IPS-11a (cell line): ENCODE data around the gene LARGE1.

ENCODE experiments used
- H3K4me3 ChIP-seq: one replicate; pipeline ENCODE4 v1.5.1; 2013; ENCODE audit warnings: low read depth, low read length, control low read depth

The LARGE1 gene

DNA sequence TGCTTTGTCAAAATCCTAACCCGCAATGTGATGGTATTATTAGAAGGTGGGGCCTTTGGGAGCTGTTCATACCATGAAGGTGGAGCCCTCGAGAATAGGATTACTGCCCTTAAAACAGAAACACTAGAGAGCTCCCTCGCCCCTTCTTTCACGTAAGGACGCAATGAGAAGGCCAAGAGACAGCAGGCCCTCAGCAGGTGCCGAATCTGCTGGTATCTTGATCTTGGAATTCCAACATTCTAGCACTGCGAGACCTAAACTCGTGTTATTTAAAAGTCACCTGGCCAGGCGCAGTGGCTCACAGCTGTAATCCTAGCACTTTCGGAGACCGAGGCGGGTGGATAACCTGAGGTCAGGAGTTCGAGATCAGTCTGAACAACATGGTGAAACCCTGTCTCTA, 33.1 kb downstream of the LARGE1 start:
- H3K4me3 ChIP-seq, result no peak overlapping the region

DNA sequence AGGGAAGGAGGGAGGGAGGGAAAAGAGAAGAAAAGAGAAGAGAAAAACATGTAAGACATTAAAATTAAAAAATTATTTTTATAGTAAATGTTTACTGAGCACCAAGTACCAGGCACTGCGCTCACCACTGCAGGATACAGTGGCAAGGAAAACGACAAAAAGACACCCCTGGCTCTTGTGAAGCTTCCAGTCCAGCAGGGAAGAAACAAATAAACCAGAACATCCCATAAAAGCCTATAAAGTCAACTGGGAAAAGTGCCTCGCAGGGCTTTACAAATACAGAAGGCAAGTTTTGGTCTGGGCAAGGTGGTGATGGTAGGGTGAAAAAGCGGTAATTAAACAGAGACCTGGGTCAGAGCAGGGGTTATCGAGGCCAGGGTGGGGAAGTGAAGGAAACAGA, 33.6 kb downstream of the LARGE1 start:
- no peak overlapping the region for H3K4me3 ChIP-seq

DNA sequence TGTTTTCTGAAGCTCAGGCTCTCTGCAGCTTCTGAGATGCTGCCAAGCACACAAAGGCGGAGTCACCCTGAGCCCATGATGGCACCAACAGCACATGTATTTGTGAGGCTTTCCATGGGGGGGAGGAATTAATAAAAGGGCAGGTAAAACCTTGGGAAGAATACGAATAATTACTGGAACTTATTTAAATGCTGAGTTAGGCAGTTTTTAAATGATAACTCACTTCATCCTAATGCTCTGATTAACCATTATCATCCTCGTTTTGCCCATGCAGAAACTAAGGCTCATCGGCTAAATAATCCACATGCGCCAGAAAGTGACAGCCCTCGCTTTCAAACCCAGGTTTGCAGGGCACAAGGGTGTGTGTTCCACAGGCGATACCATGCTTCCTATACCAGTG, 35.4 kb downstream of the LARGE1 start:
- no peak overlapping the region for H3K4me3 ChIP-seq

DNA sequence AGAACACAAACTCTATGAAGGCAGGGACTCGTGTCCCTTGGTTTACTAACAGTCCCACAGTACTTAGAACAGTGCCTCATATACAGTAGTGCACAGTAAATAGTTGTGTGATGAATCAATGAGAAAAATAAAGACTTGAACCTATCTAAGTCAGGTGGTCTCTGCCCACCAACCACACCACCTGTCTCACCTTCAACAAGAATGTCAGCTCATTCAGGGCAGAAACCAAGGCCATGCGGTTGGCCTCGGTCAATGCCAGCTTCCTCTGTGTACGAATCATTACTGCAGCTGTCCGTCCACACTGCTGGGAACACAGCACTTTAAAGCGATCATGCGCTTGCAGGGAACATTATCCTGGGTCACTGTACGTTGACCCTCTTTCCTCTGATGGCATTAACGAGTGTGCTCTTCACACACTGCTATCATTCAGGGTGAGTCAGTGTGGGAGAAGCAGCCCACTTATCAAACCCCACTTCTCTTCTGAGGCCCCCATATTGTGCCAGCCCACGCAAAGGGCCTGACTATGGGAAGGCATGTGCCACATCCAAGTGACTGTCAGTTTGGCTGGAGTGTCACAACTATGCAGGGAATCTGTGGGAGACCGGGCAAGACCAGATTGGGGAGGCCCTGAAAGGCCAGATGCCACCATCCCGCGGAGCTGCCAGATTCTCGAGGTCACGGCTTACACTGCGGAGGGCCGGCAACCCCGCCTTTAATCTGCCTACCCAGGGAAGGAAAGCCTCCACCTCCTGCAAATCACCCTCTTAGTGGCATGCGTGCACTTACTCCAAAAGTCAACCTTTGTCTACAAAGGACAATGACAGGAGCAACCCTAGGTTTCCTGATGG, 36.1 kb downstream of the LARGE1 start:
- H3K4me3 ChIP-seq, result no peak overlapping the region

DNA sequence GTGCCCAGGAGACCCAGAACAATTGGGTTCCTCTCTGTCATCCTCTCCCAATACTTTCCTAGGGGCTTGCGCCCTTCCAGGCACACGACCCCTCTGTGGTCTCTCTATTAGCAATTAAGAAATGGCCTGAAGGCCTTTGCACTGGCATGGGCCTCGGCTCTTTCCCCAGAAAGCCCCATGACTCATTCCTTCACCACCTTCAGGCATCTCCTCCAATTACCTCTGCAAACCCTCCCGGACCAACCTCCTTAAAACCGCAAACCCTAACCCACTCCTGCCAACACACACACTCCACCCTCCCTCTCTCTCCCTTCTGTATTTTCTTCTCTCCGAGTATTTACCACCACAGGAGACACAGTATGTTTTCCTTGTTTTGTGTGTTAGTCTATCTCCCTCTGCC, 36.7 kb downstream of the LARGE1 start:
- no peak overlapping the region for H3K4me3 ChIP-seq

DNA sequence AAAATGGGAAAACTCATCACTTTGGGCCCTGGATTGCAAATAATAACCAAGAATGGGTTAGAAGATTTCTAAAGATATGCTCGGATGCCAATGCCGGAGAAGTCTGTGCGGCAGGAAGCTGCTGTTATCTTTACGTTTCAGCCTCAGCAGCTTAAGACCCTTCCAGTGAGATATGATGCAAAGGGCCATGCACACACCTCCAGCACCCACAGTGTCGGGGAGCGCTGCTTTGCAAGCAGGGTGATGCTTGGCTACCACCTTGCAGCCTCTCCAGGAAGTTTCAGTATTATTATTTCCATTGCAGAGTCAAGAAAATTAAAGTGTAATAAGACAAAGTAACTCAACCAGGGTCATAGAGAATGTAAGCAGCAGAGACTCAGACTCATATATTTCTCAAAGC, 37.3 kb downstream of the LARGE1 start:
- H3K4me3 ChIP-seq, result no peak overlapping the region

DNA sequence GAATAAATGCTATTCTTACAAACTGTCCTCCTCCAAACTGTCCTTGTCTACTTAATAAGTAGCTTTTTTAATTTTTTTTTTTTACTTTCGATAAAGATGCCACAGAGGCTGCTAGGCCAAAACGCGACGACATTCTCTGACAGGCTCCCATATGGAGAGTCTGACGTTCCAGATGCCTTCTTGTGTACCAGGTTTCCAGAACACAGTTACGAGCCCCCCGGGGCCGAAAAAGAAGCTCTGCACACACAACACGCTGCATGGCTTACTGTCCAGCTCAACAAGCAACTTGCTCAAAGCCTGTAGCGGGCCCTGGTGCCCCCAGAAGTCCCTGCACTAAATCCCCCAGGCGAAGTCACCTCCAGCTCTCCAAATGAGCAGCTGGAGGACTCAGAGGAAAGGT, 39.3 kb downstream of the LARGE1 start:
- H3K4me3 ChIP-seq, result no peak overlapping the region

DNA sequence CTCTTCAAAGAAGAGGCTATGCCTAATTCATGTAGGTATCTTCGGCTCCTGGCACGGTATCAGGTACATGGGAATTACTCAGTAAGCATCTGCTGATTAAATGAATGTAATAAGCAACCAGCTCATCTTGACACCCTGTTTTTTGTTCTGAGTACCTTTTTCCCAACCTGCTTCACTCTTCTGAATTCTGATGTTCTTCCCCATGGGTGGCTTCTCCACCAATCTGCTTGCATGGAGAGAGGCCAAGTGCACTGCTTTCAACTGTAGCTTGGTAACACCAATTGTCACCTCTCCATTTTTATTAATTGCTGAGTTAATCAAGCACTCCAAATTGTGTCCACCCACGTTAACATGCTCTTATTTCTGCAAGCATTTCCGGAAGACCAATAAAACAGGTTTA, 40.5 kb downstream of the LARGE1 start:
- no peak overlapping the region for H3K4me3 ChIP-seq

DNA sequence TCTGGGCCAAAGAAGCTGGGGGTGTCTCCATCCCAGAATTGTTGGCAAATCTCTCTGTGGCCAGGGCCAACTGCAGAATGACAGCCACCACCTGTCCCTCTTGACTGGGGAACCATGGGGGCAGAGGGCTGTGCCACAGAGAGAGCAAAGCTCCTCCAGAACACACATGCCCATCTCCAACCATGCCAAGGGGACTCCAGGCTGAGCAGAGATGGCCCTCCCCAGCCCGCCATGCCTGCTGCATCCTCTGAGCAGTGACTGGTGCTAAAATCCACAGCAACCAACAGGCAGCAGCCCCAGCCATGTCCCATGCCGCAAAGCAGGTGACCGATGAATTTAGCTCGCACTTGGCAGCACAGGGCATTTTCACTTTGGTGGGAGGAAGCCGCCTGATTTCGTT, 45.0 kb downstream of the LARGE1 start:
- no peak overlapping the region for H3K4me3 ChIP-seq

DNA sequence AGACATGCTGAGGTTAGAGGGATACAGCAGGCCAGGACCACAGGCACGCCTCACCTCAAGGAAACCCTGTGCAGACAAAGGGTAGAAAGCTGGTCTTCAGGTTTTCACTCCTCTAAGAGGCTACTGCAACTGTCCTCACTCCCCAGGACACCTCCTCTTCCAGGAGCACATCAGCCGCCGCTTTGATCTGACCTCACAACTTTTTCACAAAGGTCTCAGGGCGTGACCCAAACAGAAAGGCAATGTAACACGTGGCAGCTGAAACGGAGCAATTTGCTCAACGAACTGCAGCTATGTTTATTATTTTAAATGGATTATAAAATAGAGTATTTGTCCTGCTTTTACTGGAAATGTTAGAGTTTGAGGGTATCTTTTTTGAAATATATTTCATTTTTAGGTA, 46.1 kb downstream of the LARGE1 start:
- H3K4me3 ChIP-seq, result no peak overlapping the region

DNA sequence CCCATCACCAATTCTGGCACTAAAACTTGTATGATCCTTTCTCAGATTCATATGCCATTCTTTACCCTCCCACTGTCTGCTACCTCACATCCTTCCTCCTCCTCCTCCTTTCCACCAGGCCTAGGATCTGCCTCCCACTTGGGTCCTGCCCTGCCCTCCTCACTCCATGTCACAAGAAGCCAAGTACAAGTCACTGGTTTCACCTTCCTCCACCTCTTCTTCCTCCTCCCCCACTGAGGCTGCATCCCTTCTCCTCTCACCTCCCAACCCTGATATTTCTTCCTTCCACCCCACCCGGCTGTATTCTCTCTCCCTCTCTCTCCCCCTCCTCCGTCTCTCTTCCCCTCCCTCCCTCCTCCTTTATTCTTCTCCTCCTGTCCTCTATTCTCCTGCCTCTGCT, 46.6 kb downstream of the LARGE1 start:
- H3K4me3 ChIP-seq, result no peak overlapping the region

DNA sequence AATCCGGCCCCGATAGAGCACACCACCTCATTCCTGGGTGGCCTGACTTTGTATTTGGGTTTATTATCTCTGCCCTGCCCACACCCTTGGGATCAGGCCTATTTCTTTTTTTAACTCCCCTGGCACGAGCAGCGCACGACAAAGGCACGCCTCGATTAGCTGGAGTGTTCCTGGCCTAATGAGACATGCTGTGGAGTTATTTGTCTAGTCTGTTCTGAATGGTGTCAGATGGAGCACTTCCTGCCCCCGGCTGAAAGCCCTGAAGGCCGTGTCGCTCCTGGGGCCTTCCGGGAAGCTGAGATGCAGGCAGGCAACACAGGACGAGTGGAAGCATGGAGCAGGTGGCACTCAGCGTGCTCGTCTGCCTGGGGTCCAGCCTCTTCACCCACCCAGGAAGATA, 47.1 kb downstream of the LARGE1 start:
- no peak overlapping the region for H3K4me3 ChIP-seq

DNA sequence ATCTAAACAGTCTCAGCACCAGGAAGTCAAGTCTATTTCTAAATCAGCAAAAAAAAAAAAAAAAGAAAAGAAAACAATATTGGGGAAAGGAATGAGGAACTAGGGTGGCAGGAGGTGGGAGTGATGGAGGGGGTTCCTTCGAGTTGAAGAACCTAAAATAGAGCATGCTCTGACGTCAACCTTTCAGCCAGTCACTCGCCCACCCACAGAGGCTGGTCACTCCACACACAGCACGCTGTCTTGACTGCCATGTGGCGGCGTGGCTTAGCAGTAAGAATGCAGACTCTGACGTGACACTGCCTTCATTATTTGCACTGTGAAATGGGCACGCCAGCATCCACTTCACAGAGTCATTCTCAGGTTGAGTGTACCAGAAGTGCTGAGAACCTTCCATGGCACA, 48.3 kb downstream of the LARGE1 start:
- H3K4me3 ChIP-seq, result no peak overlapping the region

DNA sequence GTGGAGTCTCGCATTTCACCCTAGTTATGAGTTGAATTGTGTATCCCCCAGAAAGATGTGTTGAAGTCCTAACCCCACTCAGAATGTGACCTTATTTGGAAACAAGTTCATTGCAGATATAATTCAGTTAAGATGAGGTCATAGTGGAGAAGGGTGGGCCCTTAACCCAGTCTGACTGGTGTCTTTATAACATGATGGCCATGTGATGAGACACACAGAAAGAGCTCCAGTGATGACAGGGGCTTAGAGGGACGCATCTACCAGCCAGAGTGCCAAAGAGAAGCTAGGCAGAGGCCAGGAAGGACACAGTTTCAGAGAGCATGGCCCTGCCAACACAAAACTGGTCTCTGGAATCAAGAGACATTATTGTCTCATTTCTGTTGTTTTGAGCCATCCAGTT, 50.3 kb downstream of the LARGE1 start:
- no peak overlapping the region for H3K4me3 ChIP-seq

DNA sequence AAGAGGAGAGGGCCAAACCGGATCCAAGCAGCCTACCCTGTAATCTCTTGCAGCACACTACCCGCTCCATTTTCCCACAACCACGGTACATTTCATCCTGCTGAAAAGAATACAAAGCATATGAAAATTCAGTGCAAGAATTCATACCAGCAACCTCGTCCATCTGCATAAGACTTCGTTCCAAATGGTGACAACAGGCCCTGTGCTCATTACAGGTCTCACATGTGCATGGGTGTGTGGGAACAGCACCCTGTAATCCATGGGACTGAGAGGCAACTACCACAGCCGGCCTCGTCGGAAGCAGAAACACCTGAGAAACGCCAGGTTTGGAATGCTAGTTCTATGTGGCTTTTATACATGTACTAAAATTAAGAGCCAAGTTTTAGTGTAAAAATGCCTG, 52.3 kb downstream of the LARGE1 start:
- H3K4me3 ChIP-seq, result no peak overlapping the region

DNA sequence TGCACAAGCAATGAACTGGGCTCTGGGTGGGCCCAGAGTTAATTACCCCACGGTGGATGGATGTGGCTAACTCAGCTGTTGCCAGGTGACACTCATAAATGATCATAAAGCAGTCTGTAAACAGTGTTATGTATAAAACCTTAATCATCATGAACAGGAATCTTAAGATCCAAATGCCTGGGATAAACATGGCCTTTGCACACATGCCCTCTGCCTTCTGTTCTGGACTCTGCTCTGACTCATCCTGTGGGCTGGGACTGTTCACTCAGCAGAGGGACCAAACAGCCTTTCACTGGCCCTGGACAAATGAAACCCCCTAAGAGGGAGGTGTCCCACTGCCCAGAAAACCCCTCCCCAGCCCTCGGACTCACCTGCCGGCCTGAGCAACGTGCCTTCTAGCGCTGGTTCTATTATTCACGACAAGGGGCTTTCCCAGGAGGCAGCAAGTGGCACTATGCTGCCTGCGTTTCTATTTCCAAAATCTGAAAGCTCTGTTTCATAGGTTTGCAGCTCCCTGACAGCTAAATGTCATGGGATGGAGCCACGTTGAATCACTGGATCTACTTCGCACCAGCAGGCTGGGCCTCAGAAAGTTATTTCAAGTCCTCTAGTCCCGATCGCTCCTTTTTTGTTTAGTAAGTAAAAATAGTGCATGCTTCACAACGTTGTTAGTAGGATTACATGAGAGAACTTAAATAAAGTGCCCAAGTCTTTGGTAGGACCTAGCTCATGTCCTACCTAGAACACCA, 53.0 kb downstream of the LARGE1 start:
- no peak overlapping the region for H3K4me3 ChIP-seq

DNA sequence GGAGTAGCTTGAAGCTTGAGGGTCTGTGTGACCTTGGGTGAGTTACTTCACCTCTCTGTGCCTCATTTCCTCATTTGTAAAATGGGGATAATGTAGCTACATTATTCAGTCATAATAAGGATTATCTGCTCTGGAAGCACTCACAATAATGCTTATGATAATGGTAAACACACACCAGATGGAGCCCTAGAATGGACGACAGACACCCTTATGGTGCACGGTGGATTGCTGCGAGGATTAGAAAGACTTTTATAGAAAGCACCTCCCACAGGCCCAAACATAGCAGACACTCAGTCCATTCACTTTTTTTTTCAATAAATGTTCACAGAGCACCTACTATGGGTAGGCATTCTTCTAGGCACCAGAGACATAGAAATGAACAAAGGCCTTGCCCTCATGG, 53.8 kb downstream of the LARGE1 start:
- no peak overlapping the region for H3K4me3 ChIP-seq

DNA sequence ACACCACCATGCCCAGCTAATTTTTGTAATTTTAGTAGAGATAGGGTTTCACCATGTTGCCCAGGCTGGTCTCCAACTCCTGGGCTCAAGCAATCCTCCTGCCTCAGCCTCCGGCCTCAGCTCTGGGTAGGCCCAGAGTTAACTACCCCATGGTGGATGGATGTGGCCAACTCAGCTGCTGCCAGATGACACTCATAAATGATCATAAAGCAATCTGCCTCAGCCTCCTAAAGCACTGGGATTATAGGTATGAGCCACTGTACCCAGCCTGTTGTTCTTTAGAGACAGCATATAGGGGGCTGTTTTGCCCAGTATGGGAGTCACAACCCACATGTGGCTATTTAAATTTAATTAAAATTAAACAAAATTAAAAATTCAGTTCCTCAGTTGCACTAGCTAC, 54.3 kb downstream of the LARGE1 start:
- no peak overlapping the region for H3K4me3 ChIP-seq

DNA sequence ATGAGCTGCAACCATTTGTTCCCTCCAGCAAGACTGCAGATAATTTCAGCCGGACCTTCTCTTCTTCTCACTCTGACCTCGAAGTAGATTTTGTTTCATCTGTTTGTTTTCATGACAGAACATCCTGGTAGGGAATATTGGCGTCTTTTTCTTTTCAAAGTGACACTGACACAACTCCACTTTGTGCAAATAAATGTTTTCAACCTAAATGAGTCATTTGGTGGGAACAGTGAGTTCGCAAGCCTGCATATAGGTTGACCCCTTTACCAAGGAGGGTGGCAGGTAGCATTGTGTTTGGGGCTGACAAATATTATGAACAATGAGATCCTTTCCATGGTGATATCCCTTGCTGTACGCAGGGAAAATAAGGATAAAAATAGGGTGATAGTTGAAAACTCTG, 55.0 kb downstream of the LARGE1 start:
- H3K4me3 ChIP-seq, result no peak overlapping the region

DNA sequence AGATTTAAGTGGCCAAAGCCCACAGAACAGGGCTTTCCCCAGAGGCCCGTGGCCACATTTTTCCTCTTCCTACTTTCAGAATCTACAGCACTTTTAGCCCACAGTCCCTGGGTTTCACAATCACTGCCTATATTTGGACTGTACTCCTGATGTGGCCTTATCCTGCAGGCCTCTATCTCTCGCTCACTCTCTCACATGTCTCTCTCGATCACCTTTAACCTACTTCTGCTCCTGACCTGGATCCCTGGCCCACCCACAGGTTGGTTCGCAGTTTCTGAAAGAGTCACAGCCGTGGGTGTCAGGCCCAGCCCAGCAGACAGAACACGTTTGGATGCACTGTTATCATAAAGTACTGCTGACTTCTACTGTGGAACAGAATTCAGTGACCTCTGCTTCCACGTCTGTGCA, 55.5 kb downstream of the LARGE1 start:
- no peak overlapping the region for H3K4me3 ChIP-seq

DNA sequence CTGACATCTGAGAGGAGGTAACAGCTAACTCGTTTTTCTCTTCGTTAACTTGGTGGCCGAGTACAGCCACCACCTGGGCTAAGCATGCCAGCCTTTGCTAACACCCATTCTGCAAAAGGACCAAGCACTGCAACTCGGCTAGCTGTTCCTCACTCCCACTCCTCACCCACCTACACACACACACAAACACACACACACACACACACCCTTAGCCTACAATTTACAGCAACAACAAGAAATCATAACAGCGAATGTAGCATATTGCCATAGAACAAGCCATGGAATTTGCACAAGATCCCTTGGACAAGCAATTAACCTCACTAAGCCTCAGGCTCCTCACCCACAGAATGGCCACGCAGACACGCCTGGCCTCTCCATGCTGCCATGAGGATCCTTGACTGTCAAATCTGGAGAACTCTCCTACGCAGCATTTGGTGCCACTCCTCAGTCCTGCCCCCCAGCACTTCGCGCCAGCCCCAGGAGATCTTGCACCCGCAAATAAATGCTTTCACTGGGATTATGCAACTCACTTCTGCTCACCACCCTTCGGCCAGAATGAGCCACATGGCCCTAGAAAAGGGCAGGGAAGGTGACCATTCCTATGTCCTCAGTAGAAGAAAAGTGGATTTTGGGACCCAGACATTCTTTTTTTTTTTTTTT, 58.9 kb downstream of the LARGE1 start:
- no peak overlapping the region for H3K4me3 ChIP-seq

DNA sequence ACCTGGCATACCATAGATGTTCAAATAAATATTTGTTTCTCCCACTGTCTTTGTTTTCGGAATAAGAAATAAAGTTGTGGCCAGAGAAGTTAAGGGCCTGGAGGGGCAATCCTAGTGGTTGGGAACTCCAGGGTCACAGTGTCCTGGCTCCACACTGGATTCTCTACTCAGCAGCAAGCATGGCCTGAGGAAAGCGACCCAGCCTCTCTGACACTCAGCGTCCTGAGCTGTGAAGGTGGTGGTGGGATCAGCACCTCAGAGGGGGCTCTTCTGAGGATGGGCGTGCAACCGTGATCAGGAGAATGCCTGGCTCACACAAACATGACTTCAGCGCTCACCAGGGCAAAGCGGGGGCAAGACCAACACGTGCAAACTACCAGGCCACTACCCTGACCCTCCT, 59.9 kb downstream of the LARGE1 start:
- no peak overlapping the region for H3K4me3 ChIP-seq
